PC-3 (cell line): ENCODE data around the gene ABCC8.

ENCODE experiments used
- CTCF ChIP-seq: fragments of 300-600 bp; sonication (generic); conservative IDR thresholded peaks from 2 replicates; pipeline ENCODE4 v1.5.1; 2017; ENCODE audit warnings: antibody characterized with exemption, low read depth, mild to moderate bottlenecking, low read length
- EZH2 ChIP-seq: fragments of 300-600 bp; sonication (generic); IDR thresholded peaks from one replicate; pipeline ENCODE4 v1.6.1; 2017; ENCODE audit warnings: antibody characterized with exemption, mild to moderate bottlenecking, low read length; ENCODE audit not compliant: unreplicated experiment

- TF ChIP-seq CTCF: 0 out of 2 replicates have a peak, but pooled peaks have one; percentile 16
- no peak for TF ChIP-seq EZH2
Observed at GRCh38 chr11:17351172-17351509, 125.5 kb downstream of the ABCC8 start.
